Jurkat, Clone E6-1 (cell line): ENCODE results near the gene ORC6. TPM values are rescaled to one million over a fixed set of nuclear protein-coding genes. Genes with fewer than 3 reads are reported as not detected.
"Not testable (repeated sequence)": the region's sequence is repeated elsewhere in the genome, so short reads cannot be mapped to it uniquely, and the experiment has no call there.

Source experiments
- DNase-seq: peaks from one replicate; pipeline ENCODE4 v3.0.0-alpha.2; 2011; ENCODE audit warnings: low read depth, low spot score
- H3K4me3 ChIP-seq: 2 replicates; pipeline ENCODE4 v1.5.1; 2011; ENCODE audit warnings: mild to moderate bottlenecking, low read length, control low read depth, moderate library complexity
- polyA plus RNA-seq: library from polyadenylated mRNA; unstranded; fragments of >200 nt; gene quantifications from one replicate; pipeline ENCODE4 v1.2.1, GENCODE V29; 2012; ENCODE audit warnings: missing spikeins; ENCODE audit not compliant: insufficient read length, insufficient read depth

The ORC6 gene
- polyA plus RNA-seq: 83.8 TPM

- peak; percentile 94 for DNase-seq
- peak within 1 kb of the TSS; percentile 91 for H3K4me3 ChIP-seq
These were observed at the start of gene ORC6 for GRCh38 chr16:46689365-46690280. Gene ORC6, plus strand, starts transcription at chr16:46689659. Its CDS starts 47 bp downstream, at chr16:46689706.

DNA sequence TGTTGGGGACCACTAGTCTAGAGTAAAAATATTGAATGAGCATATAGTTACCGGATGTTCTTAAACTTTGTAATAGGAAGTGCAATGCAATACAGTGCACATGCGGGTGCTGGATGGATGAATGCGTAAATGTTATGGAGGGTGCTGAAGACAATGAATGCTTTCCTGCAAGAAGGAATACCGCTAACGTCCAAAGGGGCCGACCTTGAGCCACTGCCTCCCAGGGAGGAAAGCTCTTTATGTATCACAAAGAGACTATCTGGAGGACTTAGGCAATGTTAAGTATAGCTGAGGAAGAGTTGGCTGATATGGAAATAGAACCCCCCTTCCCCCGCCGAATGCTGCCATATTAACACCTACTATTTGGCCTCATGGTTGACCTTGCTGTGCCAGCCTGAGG lies 40.8 kb upstream of the ORC6 start:
- DNase-seq: no peak
- H3K4me3 ChIP-seq: no peak overlapping the region

DNA sequence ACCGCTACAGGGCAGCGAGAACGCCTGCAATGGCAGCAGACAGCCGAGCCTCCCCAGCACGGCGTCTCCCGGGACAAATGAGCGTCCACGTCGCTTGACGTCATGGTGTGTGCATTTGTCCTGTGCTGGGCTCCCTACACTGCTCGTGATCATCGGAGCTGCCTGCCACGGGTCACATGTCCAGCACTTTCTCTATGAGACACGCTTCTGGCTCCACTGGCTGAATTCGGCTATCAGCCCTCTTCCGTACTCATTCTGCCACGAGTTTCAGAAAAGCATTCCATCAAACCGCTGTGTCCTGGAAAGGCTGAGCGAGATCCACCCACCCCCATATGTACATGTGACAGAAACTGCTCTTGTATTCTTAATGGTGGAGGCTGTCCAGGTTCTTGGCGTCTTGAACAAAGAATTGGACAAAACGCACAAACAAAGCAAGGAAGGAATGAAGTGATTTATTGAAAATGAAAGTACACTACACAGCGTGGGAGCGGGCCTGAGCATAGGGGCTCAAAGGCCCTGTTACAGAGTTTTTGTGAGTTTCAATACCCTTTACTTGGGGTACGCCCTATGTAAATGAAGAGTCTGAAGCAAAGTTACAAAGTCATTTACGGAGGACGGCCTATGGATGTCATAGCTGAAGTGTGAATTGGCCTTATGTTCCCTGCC lies 39.7 kb upstream of the ORC6 start:
- H3K4me3 ChIP-seq: no peak overlapping the region

DNA sequence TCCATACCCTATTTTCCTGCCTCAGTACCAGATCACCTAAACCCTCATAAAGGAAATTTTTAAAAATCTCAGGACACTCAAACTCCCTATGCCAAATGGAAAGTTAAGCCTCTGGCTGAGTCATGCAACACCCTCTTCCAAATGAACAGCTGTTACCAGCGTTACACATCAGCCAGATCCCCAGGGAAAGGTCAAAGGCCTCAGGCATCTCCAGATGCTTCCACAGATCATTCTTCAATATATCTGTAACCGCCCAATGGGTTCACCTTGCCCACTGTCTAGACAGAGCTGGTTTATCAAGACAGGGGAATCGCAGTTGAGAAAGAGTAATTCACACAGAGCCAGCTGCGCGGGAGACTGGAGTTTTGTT lies 39.2 kb upstream of the ORC6 start:
- no peak for DNase-seq
- H3K4me3 ChIP-seq: no peak overlapping the region

More for the DNA sequence above, 39.7 kb upstream of the ORC6 start:
- no peak for DNase-seq

DNA sequence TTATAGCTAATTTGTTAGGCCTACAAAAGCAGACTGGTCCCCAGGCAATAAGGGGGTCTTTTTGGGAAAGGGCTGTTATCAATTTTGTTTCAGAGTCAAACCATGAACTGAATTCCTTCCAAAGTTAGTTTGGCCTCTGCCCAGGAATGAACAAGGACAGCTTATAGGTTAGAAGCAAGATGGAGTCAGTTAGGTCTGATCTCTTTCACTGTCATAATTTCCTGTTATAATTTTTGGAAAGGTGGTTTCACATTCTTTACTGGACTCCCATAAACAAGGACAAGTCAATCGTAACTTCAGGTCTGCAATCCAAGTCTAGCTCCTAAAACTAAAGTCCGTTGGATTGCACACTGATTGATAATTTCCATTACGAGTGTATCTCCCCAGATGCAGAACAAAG lies 38.2 kb upstream of the ORC6 start:
- no peak overlapping the region for H3K4me3 ChIP-seq
- no peak for DNase-seq

GRCh38 chr16:46658925-46659324 lies 30.5 kb upstream of the ORC6 start:
- no peak overlapping the region for H3K4me3 ChIP-seq
- DNase-seq: peak; percentile 7

DNA sequence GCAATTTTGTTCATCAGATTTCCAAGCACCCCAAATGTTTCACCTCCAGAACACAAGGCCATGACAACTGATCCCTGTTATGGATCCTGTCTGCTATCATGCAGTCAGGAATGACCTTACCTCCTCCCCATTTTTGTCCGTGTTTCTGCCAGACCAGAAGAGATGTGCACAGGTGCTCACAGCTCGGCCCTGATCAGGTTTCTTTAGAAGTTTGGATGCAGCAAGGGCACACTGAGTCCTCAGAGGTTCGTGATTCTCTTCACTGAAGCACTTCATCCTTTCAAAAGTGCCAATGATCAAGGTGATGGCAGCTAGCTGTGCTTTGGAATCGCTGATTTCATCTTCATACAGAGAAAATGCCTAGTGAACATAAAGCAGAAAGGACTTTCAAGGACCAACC lies 27.3 kb upstream of the ORC6 start:
- H3K4me3 ChIP-seq: no peak overlapping the region
- no peak for DNase-seq

GRCh38 chr16:46673320-46674013 lies 16.0 kb upstream of the ORC6 start:
- DNase-seq: peak; percentile 37

GRCh38 chr16:46677943-46678342 lies 11.5 kb upstream of the ORC6 start:
- not testable (repeated sequence) for H3K4me3 ChIP-seq, DNase-seq

More at GRCh38 chr16:46673320-46674013, 16.0 kb upstream of the ORC6 start:
- no peak overlapping the region for H3K4me3 ChIP-seq

DNA sequence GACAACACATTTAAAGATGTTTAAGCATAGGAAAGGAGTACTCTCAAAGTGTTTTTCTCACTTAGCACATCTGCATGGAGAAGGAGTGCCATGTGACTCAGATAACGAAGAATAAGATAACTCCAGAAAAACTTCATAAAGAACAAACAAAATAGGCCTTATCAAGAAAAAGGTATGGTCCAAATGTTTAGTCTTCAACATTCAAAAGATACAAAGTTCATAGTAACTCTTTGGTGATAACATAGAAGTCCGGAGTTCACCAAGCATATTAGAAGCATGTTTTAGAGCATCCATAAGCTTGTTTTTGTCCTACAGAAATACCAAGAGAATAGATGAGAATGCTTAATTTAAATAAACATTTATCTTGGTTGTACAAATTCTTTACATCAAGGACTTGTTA lies 7.6 kb upstream of the ORC6 start:
- DNase-seq, H3K4me3 ChIP-seq: not testable (repeated sequence)

DNA sequence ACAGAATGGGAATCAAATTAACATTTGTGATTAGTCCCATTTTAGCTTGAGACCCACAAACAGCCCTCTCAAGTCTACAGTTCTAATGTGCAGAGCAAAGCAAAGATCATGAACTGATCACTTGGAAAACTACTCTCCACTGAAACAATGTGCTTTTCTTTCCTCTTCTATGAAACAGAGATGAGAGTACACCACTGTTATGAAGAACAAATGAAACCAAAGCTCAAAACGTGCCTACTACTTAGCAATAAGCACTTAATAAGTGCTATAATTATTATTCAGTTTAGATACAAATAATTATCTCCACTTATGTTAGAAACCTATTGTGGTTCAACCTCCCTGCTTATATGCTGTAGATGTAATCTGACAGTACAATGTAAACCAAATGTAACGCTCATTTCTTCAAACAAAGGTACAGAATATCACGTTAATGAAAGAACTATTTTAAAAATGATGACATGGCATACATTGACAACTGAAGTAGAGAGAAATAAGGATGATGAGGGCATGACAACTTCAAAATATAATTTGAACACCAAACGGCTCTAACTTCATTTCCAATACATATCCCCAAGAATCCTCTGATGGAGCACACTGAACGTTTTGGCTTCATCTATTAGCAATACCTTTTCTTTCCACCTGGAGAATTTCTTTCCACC lies 2.5 kb upstream of the ORC6 start:
- H3K4me3 ChIP-seq: no peak overlapping the region
- no peak for DNase-seq

- peak overlapping the region; percentile 91 for H3K4me3 ChIP-seq
- DNase-seq: no peak
These were observed 2.0 kb upstream of the ORC6 start for GRCh38 chr16:46687486-46687885.

DNA sequence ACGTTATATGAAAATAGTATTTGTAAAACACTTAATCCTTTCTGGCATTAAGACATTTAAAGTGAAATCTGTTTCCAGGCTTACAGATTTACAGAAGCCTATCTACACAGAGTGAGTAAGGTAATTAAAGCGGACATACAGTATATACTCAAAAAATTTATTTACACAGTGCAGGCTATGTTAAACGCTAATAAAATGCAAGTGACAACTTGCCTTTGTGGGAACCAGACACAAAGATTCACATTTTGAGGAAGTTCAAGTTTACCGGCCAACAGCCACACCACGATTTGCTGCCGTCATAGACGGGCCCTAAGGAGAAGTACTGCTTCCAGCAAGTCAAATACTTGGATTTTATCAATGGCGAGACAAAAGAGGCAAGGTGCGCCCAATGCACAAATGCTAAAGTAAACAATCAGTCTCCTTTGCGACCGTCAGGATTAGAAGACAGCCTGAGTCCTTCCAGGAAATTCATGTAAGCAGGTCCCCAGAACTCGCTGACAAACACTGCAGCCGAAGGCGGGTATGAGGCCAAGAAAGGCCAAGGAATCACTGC lies 1.3 kb upstream of the ORC6 start:
- H3K4me3 ChIP-seq: peak overlapping the region; percentile 91
- DNase-seq: no peak

DNA sequence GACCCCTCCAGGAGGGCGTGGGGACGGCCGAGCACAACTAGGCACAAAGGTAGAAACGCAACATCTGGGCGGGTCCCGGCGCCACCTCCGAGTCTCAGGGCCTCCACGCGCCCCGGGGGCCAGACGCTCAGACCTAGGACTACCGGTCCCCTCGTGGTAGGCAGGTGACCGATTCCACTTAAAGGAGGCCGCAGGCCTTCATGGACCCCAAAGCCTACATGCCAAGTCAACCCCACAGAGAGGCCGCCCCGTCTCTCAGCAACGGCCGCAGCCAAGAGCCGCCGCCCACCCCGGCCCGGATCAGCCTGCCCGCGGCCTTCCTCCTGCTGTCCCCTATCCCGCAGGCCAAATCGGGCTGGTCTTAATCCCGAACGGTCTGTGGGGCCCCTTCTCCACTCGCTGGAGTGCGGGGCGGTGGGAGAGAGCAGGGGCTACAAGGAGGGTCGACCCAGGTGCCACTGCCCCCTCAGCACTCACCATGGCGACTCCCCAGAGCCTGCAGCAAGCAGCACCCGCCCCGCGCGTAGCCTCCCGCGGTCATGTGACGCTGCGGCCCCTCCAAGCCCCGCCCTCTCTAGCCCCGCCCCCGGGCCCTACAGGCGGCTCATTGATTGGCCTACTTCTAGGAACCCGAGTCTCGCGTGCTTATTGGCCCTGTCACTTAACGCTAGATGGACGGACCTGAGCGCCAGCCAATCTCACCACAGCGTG lies 650 bp upstream of the ORC6 start, which contains the start of gene VPS35:
Gene VPS35, minus strand, starts transcription at position 525 of the 711 bp plus-strand sequence. Its CDS starts 45 bp downstream, at position 480.
- peak; percentile 97 for DNase-seq
- H3K4me3 ChIP-seq: peak within 1 kb of the TSS; percentile 91

DNA sequence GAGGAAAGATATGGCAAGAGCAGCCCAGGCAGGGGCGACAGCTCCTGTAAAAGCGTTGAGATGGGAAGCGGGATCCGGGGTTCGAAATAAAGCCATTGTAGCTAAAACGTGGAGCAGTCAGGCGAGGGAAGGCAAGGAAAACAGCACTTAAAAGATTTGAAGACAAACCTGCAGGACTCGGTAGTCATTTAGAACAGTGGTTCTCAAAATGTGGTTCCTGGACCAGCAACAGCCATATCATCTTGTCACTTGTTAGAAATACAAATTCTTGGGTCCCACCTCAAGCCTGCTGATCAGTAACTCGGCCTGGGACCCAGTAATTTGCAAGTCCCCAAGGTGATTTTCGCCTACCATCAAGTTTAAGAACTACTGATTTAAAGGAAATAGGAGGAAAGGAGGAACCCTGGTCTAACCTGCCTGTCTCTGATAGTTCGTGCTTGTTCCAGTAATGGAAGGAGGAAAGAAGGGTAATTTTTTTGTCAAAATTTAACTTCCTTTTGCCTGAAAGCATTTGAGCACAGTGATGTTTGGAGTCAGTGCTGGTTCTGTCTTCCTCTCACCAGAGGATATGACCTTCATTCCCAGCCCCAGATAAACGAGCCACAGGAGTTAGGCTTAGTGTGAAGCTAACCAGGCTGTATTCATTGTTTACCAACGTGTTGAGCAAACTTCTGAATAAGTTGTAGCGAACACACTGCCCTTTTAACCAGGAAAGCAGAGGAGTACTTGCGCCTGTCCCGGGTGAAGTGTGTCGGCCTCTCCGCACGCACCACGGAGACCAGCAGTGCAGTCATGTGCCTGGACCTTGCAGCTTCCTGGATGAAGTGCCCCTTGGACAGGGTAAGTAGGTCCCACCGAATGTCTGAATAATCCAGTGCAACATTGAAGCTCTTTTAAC lies 1.1 kb downstream of the ORC6 start:
- DNase-seq: no peak
- peak overlapping the region; percentile 91 for H3K4me3 ChIP-seq

DNA sequence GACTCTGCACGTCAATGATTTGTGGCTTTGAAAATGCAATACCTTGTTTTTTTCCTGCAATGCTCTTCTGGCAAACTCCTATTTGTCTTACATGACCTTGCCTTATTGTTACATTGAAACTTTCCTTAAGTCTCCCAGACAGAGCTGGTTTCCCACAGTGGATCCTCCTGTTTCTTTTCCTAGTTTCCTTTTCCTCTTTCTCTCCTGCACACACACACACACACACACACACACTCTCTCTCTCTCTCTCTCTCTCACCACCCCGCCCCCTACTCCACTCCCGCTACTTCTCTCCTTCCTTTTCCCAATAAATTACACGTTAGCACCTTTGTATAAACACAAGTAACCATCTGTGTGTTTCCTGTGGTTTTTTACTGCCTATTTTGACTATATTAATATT lies 2.3 kb downstream of the ORC6 start:
- H3K4me3 ChIP-seq: no peak overlapping the region
- no peak for DNase-seq

DNA sequence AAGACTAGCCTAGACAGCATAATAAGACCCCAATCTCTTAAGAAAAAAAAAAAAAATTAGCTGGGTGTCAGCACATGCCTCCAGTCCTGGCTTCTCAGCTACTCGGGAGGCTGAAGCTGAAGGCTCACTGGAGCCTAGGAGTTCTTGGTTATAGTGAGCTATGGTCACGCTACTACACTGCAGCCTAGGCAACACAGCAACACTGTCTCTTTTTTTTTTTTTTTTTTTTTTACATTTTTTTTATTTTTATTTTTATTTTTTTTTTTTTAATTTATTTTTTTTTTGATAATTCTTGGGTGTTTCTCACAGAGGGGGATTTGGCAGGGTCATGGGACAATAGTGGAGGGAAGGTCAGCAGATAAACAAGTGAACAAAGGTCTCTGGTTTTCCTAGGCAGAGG lies 4.1 kb downstream of the ORC6 start:
- no peak overlapping the region for H3K4me3 ChIP-seq
- DNase-seq: no peak
